Kidney glomerular epithelial cell (primary cell): ENCODE data around the gene IL34.

Experiments
- DNase-seq: peaks from one replicate; lab custom pipeline; 2025; lab: John Stamatoyannopoulos, UW

Gene IL34

GRCh38 chr16:70689035-70689969, 42.9 kb downstream of the IL34 start:
- no peak for DNase-seq

- no peak for DNase-seq
Observed at GRCh38 chr16:70689970-70690891, 43.9 kb downstream of the IL34 start.

DNA sequence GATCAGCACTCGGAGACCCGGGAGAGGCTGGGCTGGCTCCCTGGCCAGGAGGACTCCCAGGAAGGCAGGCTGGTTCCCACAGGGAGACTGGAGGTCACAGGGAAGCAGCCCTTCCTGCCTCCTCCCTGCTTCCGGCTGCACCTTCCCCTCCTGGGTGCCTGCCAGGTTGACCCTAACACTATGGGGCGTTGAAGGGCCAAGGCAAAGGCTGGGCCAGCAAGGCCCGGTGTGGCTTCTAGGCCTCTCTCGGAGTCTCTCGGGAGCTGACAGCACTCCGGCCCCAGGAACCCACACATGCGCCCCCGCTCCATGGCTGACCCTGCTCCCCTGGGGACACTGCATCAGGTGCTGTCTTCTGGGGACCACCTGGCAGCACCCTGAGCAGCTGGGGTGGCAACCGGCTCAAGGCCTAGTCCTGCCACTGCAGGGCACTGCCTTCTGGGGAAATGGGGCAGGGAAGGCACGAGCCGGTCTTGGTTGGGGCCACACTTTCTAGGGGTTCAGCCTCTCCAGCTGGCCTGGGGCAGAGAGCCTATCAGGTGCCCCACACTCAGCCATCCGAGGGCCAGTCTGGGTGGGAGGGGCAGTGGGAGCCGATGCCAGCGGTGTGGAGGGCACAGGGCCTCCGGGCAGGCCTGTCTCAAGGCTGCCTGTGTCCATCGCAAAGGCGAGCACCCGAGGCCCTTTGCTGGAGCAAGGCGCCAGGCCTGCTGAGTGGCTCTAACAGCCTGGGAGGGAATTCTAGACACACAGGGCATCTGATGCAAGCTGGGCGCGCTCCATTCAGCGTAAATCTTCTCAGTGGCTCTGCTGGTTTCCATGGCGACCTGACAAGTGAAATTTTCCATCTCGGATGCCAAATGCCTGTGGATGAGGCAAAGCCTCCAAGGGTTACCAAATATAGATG, 45.1 kb downstream of the IL34 start:
- DNase-seq, result no peak

DNA sequence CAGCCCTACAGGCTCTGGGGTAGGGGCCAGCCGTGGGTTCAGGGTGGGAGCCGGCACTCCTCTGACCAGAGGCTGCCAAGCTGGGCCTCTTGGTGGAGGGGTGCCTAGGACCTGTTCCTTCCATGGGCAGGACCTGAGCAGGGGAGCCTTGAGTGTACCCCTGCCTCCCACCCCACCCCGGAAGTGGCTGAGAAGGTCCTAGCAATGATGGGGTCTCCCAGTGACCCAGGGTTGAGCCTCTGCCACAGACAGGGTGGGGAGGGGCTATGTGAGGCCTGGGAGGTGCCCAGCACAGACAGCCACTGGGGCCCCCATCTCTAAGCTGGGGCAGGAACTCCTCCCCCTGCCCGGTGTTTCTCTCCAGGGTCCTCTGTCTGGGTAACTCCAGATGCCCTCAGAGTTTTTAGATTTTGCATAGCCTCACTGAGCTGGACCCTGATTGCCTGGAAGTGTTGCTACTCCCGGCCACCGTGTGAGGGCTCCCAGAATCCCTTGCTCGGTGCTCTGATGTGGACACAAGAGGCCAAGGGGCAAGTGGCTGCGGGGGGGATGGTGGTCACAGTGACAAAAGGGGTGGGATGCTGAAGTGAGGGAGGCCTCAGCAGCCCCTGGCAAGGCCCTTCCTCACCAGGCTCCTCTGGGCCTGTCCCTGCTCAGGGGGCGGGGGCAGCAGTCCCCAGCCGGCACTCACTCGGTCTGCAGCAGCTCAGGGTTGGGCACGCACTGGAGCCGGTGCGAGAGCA, 45.9 kb downstream of the IL34 start:
- no peak for DNase-seq

DNA sequence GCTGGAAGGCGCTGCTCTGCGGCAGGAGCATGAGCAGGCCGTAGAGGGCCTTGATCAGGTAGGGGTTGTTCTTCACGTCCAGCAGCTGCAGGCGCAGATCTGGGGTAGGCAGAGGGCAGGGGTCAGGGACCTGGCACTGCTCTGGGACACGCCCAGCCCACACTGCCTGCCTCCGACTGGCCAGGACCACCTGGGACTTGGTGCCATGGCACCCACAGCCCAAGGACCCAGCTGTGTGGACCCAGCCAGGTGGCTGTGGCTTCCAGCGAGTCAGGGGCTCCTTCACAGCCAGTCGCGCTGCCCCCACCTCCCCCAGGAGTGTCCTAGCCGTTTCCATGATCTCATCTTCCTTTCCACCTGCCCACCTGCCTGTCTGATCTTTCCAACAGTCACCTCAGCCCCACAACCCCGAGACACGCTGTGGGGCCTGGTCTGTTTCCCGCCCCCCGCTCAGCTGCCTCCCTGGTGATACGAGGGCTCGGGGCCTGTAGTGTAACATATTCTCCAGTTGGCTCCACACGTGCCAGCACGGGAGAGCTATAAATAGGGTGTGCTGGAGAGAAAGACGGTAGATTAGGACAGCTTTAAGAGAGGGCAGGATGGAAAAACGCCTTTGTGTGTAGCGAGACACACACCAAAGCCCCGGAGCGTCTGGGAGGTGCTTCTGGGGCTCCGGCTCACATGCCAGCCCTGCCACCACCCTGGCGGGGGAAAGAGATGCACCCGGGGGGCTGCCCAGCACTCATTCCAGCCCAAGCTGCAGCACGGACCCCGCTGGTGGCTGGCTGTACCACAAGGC, 46.7 kb downstream of the IL34 start:
- DNase-seq, result no peak

GRCh38 chr16:70694088-70694867, 47.9 kb downstream of the IL34 start:
- DNase-seq, result peak; percentile 87

DNA sequence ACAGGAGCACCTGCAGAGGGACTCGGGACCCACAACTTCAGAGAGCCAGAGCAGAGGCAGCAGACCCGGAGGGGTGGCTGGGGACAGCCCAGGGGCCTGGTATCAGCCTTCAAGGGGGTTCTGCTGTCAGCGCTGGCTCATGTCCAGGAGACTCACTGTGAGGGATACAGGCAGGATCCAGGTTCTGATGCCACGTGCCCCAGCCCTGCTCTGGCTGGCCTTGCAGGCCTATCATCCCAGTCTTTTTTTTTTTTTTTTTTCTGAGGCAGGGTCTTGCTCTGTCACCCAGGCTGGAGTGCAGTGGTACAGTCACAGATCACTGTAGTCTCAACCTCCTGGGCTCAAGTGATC, 48.5 kb downstream of the IL34 start:
- DNase-seq, result no peak

DNA sequence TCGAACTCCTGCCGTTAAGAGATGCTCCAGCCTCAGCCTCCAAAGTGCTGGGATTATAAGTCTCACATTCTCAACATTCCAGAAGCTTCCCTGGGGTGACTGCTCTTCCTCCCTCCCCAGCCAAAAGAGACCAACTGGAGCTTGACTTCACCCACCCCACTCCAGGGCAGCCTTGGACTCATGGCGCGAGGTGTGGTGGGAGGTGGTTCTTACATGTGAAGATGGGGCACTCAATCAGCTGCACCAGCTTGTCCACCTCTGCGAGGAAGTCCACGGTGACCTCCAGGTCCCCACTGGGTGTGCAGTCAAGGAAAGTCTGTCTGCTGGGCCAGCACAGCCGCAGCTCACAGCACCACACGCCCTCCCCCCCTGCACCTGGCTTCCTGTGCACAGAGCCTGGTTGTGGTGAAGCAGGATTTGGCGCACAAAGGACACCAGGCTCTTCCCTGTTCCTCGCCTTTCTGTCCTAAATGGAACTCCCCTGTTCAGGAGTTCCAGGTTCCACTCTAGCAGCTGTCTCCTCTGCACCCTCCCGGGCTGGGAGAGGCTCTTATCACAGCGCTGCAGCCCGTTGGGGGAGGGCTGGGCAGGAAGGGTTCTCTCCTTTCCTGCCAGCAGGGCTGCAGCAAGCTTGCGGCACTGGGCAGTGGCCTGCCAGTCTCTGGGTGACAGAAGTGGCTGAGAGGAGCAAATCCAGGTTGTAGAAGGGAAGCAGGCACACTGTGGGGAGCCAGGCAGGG, 49.1 kb downstream of the IL34 start:
- peak; percentile 42 for DNase-seq

DNA sequence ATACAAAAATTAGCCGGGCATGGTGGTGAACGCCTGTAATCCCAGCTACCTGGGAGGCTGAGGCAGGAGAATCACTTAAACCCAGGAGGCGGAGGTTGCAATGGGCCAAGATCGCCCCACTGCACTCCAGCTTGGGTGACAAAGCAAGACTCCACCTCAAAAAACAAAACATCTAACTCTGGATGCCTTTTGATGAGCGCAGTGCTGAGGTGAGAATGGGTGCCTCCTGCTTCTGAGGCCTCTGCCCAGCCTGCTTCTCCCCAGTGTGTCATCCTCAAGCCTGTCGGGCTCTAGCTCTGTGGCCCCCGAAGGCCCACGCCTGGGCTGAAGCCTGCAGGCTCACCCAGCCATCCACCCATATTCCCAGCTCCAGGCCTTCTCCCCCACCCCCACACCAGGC, 50.0 kb downstream of the IL34 start:
- DNase-seq, result no peak

DNA sequence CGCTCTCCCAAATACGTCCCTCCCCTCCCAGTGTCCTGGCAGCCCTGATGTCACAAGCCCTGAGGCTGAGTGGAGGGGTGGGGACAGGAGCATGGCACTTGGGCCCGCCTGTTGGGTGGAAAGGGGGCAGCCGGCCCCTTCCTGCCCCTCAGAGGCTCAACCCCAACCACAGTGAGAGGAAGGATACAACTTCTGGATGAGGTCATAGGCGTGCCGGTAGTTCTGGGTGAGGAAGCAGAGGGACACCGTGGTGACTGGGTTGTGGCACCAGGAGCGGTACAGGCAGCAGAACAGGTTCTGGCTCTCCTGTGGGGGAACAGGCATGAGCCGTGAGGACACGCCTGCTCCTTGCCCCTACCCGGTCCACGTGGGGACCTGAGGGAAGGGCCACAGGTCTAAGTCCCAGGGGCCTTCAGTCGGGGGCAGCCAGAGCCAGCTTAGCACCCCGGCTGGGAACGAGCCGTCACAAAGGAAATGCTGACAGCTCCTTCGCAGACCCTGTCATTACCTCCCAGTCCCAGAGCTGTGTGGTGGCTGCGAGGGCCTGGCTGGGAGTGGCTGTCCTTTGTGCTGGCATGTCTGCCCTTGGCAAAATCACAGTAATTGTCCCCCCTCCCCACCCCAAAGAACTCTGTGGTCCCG, 50.7 kb downstream of the IL34 start:
- no peak for DNase-seq

GRCh38 chr16:70697594-70698170, 51.3 kb downstream of the IL34 start:
- no peak for DNase-seq

DNA sequence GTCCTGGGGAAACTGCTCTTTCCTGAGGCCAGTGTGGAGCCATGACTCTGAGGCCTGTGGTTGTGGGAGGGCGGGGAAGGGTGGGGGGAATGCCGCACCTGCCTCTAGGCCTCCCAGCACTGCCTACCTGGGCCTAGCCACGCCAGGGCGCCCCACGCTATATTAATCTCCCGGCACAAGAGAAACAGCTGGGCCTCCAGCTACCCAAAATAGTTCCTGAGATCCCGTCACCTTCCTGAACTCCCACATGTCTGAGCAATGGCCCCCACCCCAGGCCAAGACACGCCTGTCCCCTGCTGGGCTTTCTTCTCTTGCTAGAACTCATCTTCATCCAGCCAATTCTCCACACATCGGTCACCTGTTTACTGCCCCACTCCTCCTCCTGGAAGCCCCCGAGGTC, 52.5 kb downstream of the IL34 start:
- no peak for DNase-seq

DNA sequence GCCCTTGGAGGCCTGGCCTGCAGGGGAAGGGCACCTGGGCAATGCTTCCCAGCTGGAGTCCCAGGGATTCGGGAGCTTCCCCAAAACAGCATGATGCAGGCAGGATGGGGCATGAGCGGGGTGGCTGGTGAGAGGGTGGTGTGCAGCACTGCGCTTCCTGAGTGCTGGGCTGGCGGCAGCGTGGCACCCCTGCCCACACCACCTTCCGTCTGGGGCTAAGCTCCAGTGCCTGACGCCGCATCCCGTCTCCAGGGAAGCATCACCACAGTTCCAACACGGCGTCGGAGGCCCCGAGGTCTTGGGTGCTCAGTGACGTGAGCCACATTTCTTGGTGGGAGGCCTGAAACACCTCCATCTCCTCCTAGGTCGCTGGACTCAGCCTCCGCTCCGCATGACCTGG, 53.3 kb downstream of the IL34 start:
- DNase-seq, result no peak

GRCh38 chr16:70700101-70701020, 54.0 kb downstream of the IL34 start:
- no peak for DNase-seq

DNA sequence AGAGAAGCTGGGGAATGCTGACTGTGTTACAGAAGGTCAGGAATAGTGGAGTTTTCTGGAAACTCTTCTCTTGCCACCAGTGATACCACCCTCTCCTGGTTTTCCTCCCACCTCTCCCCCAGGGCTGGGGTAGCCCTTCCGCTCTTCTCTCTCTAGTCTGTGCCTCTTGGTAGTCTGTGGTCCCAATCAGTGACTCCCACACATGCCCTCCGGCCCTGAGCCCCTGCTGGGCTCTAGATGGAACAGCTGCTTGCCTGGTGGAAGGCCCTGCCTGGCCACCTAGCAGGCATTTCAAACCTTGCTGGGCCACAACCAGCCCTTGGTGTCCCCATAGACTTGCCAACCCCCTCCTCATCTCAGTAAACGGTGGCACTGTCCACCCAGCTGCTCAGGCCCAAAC, 54.7 kb downstream of the IL34 start:
- no peak for DNase-seq

- no peak for DNase-seq
Observed at GRCh38 chr16:70701596-70701995, 55.2 kb downstream of the IL34 start.

- DNase-seq, result no peak
Observed at GRCh38 chr16:70701998-70702397, 55.6 kb downstream of the IL34 start.
